SKM-1 (cell line): ENCODE measurements around the gene ZNF493.

ENCODE experiments used
- DNase-seq: peaks from one replicate; lab custom pipeline; 2025; ENCODE audit not compliant: unreplicated experiment; lab: John Stamatoyannopoulos, UW

The ZNF493 gene

GRCh38 chr19:21462540-21462939 lies 65.6 kb downstream of the ZNF493 start:
- DNase-seq, result no peak

- no peak for DNase-seq
Observed at GRCh38 chr19:21463449-21464105, 66.6 kb downstream of the ZNF493 start.

DNA sequence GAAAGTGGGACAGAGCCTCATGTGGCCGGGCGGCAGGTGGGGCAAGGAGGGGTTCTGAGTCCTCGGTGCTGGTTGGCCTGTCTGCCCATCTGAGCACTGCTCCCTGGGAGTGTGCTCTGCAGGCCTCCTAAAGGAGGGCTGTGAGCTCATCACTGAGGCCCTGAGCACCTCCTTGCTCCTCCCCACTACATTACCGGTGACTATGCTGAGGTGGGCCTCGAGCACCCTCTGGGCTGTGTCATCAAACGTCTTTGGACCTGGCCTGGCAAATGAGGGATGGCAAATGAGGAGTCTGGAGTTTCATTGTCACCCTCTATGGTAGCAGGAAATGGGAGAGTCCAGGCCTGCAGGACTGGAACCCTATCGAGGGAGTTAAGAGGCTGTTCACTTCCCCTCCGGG lies 69.7 kb downstream of the ZNF493 start:
- DNase-seq, result no peak

DNA sequence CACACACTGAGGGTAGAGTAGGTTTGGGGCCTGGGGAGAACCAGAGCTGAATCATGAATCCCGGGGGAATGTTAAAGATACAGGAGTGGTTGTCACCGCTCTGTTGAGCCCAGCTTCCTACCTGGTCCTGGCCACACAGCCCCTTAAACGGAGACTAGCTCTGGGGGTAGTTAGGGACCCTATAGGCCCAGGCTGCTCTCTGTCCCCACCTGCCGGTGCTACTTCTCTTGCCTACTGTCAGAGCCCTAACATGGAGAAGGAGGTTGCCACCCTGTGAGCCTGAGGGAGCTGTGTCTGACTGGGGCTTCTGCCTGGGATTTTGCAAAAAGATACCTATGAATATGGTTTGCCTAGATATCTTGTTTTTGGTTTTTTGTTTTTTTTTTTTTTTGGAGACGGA lies 71.9 kb downstream of the ZNF493 start:
- no peak for DNase-seq

DNA sequence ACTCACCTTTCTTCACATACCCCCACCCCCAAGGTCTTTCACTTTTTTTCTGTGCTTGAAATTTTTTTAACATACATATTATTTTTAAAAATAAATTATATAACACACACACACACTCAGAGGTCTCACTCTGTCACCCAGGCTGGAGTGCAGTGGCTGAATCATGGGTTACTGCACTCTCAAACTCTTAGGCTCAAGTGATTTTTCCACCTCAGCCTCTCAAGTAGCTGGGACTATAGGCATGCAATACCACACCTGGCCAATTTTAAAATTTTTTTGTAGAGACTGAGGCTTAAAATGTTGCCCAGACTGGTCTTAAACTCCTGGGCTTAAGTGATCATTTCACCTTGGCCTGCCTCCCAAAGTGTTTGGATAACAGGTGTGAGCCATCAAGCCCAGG lies 75.6 kb downstream of the ZNF493 start:
- DNase-seq, result no peak

DNA sequence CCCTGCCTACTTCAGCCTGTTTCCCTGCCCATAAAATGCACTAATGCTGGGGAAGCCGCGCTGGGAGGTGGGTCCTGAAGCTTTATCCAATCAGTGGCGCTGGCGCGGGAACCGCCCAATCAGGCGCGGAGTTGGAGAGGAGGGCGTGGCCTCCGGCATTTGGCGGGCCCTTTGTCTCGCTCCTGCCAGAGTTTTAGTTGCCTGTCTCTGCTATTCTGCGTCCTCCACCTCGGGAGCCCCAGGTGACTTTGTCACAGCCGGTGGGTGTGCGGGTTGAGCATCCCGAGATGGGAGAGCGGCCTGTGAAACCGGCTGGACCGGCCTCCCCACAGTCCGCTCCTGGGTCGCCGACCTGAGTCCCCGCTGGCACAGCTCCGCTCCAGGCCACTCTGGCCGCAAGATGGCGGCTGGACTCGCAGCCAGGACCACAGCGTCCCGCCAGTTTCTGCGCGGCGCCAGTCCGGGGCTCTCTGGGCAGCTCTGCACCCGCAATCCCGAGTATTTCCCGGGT lies 77.8 kb downstream of the ZNF493 start:
- DNase-seq, result peak; percentile 38
